SHP77 treated with DMSO at 0.1 percent for 48 hours (cell line): ENCODE measurements around the gene NALCN.

Experiments used
- DNase-seq: peaks from one replicate; lab custom pipeline; 2025; lab: John Stamatoyannopoulos, UW

NALCN gene

GRCh38 chr13:101123028-101123427, 293.3 kb downstream of the NALCN start:
- DNase-seq = no peak

- no peak for DNase-seq
These were observed 294.7 kb downstream of the NALCN start for GRCh38 chr13:101121608-101122007.

GRCh38 chr13:101120007-101120406, 296.3 kb downstream of the NALCN start:
- no peak for DNase-seq

- DNase-seq = no peak
These were observed 299.5 kb downstream of the NALCN start for GRCh38 chr13:101116826-101117225.

GRCh38 chr13:101116341-101116740, 300.0 kb downstream of the NALCN start:
- no peak for DNase-seq

- DNase-seq = no peak
These were observed 300.5 kb downstream of the NALCN start for GRCh38 chr13:101115762-101116171.

- DNase-seq = no peak
These were observed 304.4 kb downstream of the NALCN start for GRCh38 chr13:101111894-101112293.

GRCh38 chr13:101109005-101109404, 307.3 kb downstream of the NALCN start:
- no peak for DNase-seq

- DNase-seq = no peak
These were observed 317.4 kb downstream of the NALCN start for GRCh38 chr13:101098873-101099272.

- no peak for DNase-seq
These were observed 323.3 kb downstream of the NALCN start for GRCh38 chr13:101092985-101093384.

- DNase-seq = no peak
These were observed 326.0 kb downstream of the NALCN start for GRCh38 chr13:101090287-101090686.

- DNase-seq = no peak
These were observed 330.8 kb downstream of the NALCN start for GRCh38 chr13:101085551-101085950.

GRCh38 chr13:101082441-101082840, 333.9 kb downstream of the NALCN start:
- no peak for DNase-seq

- no peak for DNase-seq
These were observed 335.7 kb downstream of the NALCN start for GRCh38 chr13:101080616-101081015.

- no peak for DNase-seq
These were observed 351.0 kb downstream of the NALCN start for GRCh38 chr13:101065329-101065728.

GRCh38 chr13:101059793-101060192, 356.5 kb downstream of the NALCN start:
- no peak for DNase-seq

- no peak for DNase-seq
These were observed 357.5 kb downstream of the NALCN start for GRCh38 chr13:101058841-101059240.

- DNase-seq = no peak
These were observed 362.8 kb downstream of the NALCN start for GRCh38 chr13:101053301-101054093.

GRCh38 chr13:101049166-101049850, 367.0 kb downstream of the NALCN start:
- no peak for DNase-seq

- no peak for DNase-seq
These were observed 379.8 kb downstream of the NALCN start for GRCh38 chr13:101036546-101036945.

- DNase-seq = no peak
These were observed 381.1 kb downstream of the NALCN start for GRCh38 chr13:101035119-101035620.

GRCh38 chr13:101026736-101027398, 389.4 kb downstream of the NALCN start:
- DNase-seq = no peak

- DNase-seq = no peak
These were observed 390.0 kb downstream of the NALCN start for GRCh38 chr13:101026328-101026727.
